Stomach (tissue), 4 donors: ENCODE data around the gene IMPG1.
A peak's percentile ranks its signal among the peaks of the same experiment; 100 is the strongest.

Source experiments
- CTCF ChIP-seq, 7 experiments: fragments of 450-650 bp in 4 of 7; fragments of 200-600 bp in 3 of 7; sonication (generic) in 3 of 7; IDR thresholded peaks; one replicate each; pipeline ENCODE4 v1.5.1; 2016 to 2019; ENCODE audit warnings: antibody characterized with exemption in 7 of 7, control low read depth in 2 of 7, mild to moderate bottlenecking in 1 of 7
- POLR2A ChIP-seq, 4 donors: fragments of 450-650 bp; IDR thresholded peaks; one replicate each; pipeline ENCODE4 v1.6.1; 2016; ENCODE audit warnings: antibody characterized with exemption in 4 of 4, control low read depth in 2 of 4, mild to moderate bottlenecking in 1 of 4, moderate library complexity in 1 of 4

- peak in 5 of 7 experiments; percentile 35 to 64 (median 53) for TF ChIP-seq CTCF (IDR thresholded peaks at IDR 0.05)
- TF ChIP-seq POLR2A (IDR thresholded peaks at IDR 0.05): no peak
These were observed 137.6 kb downstream of the IMPG1 start for GRCh38 chr6:75934643-75935472.
